ENCODE measurements around the gene SIGLEC15. TPM values are rescaled to one million over a fixed set of nuclear protein-coding genes. Genes with fewer than 3 reads are reported as not detected.

The SIGLEC15 gene
- total RNA-seq, 1 donor from 2014 or later, result 2.7 TPM

GRCh38 chr18:45865466-45865865 lies 40.0 kb downstream of the SIGLEC15 start:
- H3K27me3 Mint-ChIP-seq (ENCODE audit: unreplicated experiment), result no peaks in the 10 kb centered on the region
- no peak overlapping the region for H3K27ac Mint-ChIP-seq (ENCODE audit: unreplicated experiment)
- no peak for DNase-seq (ENCODE audit: low spot score)
- no peaks in the 10 kb centered on the region for H3K4me1 Mint-ChIP-seq (ENCODE audit: unreplicated experiment)
- TF ChIP-seq, protein P1, sequence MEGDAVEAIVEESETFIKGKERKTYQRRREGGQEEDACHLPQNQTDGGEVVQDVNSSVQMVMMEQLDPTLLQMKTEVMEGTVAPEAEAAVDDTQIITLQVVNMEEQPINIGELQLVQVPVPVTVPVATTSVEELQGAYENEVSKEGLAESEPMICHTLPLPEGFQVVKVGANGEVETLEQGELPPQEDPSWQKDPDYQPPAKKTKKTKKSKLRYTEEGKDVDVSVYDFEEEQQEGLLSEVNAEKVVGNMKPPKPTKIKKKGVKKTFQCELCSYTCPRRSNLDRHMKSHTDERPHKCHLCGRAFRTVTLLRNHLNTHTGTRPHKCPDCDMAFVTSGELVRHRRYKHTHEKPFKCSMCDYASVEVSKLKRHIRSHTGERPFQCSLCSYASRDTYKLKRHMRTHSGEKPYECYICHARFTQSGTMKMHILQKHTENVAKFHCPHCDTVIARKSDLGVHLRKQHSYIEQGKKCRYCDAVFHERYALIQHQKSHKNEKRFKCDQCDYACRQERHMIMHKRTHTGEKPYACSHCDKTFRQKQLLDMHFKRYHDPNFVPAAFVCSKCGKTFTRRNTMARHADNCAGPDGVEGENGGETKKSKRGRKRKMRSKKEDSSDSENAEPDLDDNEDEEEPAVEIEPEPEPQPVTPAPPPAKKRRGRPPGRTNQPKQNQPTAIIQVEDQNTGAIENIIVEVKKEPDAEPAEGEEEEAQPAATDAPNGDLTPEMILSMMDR (IDR thresholded peaks at IDR 0.05; ENCODE audit: unreplicated experiment), result no peak
- H3K4me3 Mint-ChIP-seq (ENCODE audit: unreplicated experiment), result no peak overlapping the region
- H3K9me3 Mint-ChIP-seq (ENCODE audit: unreplicated experiment), result no peaks in the 10 kb centered on the region
- H3K36me3 Mint-ChIP-seq (ENCODE audit: low read depth, unreplicated experiment), result peaks cover 56% of the 10 kb centered on the region

DNA sequence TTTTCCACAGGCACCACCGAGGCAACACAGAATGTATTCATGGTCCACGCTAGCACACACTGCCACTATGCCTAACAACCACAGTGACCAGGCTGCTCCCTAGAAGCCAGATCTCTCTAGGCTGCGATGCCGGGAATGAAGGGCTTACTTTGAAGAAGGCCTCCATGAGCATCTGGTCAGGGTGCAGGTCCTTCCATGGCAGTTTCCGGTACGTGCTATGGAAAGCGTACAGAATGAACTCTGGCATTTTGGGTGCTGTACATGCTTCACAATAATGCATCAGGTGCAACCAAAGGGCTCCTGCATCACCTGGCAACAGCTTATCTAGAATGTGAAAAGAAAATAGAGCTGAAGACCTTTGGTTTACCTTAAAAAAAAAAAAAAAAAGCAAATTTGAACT lies 44.9 kb downstream of the SIGLEC15 start:
- H3K27ac Mint-ChIP-seq (ENCODE audit: unreplicated experiment), result no peak overlapping the region
- H3K27me3 Mint-ChIP-seq (ENCODE audit: unreplicated experiment), result peaks cover 2% of the 10 kb centered on the region
- H3K4me1 Mint-ChIP-seq (ENCODE audit: unreplicated experiment), result peaks cover 8% of the 10 kb centered on the region
- TF ChIP-seq, protein P1 (IDR thresholded peaks at IDR 0.05; ENCODE audit: unreplicated experiment), result no peak
- H3K4me3 Mint-ChIP-seq (ENCODE audit: unreplicated experiment), result no peak overlapping the region
- peaks cover 3% of the 10 kb centered on the region for H3K9me3 Mint-ChIP-seq (ENCODE audit: unreplicated experiment)
- H3K36me3 Mint-ChIP-seq (ENCODE audit: low read depth, unreplicated experiment), result peaks cover 49% of the 10 kb centered on the region
- no peak for DNase-seq (ENCODE audit: low spot score)

DNA sequence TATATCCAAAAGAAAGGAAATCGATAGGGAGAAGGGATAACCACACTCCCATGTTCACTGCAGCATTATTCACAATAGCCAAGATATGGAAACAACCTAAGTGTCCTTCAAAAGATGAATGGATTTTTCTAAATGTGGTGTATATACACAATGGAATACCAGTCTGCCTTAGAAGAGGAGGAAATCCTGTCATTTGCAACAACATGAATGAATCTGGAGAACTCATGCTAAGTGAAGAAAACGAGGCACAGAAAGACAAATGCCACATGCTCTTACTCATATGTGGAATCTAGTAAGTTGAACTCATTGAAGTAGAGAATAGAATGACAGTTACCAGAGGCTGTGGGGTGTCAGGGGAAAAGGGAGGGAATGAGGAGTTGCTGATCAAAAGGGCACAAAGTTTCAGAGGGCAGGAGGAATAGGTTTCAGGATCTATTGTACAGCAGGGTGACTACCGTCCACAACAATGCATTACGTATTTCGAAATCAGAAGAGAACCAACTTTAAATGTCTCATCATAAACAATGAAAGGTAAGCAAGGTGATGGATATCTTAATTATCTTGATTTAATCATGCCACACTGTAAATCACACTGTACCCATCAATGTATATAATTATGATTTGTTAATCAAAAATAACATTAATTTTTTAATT lies 46.1 kb downstream of the SIGLEC15 start:
- TF ChIP-seq, protein P1 (IDR thresholded peaks at IDR 0.05; ENCODE audit: unreplicated experiment), result no peak
- Mint-ChIP-seq H3K4me3 (ENCODE audit: unreplicated experiment) (no peak overlapping the region), H3K27ac (ENCODE audit: unreplicated experiment) (peak overlapping the region; percentile 33), H3K4me1 (ENCODE audit: unreplicated experiment) (peaks cover 8% of the 10 kb centered on the region), H3K27me3 (ENCODE audit: unreplicated experiment) (peaks cover 2% of the 10 kb centered on the region), H3K9me3 (ENCODE audit: unreplicated experiment) (peaks cover 6% of the 10 kb centered on the region), H3K36me3 (ENCODE audit: low read depth, unreplicated experiment) (peaks cover 47% of the 10 kb centered on the region)
- DNase-seq (ENCODE audit: low spot score), result no peak

DNA sequence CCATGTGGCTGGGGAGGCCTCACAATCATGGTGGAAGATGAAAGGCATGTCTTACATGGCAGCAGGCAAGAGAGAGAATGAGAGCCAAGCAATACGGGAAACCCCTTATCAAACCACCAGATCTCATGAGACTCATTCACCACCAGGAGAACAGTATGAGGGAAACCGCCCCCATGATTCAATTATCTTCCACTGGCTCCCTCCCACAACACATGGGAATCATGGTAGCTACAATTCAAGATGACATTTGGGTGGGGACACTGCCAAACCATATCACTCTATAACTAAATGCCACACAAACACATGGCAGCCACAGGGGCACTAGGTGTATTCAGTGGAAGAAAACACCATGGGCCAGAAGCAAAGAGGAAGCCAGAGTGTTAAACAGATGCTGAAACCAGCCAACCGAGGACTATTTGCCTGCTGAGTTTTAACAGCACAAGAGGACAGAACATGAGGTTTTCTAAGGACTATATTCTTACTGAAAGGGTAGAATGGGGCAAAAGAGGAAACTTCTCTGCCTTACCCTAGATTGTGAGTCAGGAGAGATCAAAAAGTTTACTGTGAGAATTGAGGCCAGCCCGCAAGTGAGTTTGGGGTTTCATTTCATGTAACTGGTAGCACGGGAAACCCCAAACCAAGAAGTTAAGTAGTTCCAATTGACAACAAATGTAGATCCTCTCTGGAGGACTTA lies 49.2 kb downstream of the SIGLEC15 start:
- no peak overlapping the region for H3K27ac Mint-ChIP-seq (ENCODE audit: unreplicated experiment)

More for the DNA sequence above, 49.2 kb downstream of the SIGLEC15 start:
- Mint-ChIP-seq H3K36me3 (ENCODE audit: low read depth, unreplicated experiment) (peaks cover 35% of the 10 kb centered on the region), H3K4me3 (ENCODE audit: unreplicated experiment) (no peak overlapping the region), H3K27me3 (ENCODE audit: unreplicated experiment) (peaks cover 2% of the 10 kb centered on the region), H3K9me3 (ENCODE audit: unreplicated experiment) (peaks cover 6% of the 10 kb centered on the region), H3K4me1 (ENCODE audit: unreplicated experiment) (peaks cover 8% of the 10 kb centered on the region)
- TF ChIP-seq, protein P1 (IDR thresholded peaks at IDR 0.05; ENCODE audit: unreplicated experiment), result no peak
- DNase-seq (ENCODE audit: low spot score), result no peak
